ENCODE data around the gene DDIT4L. TPM values are rescaled to one million over a fixed set of nuclear protein-coding genes. Genes with fewer than 3 reads are reported as not detected.
"Not testable (repeated sequence)": the region's sequence is repeated elsewhere in the genome, so short reads cannot be mapped to it uniquely, and the experiment has no call there.

DDIT4L gene
- total and polyA plus RNA-seq, 2 experiments from 2014 or later: 2.3 to 3.7 TPM

DNA sequence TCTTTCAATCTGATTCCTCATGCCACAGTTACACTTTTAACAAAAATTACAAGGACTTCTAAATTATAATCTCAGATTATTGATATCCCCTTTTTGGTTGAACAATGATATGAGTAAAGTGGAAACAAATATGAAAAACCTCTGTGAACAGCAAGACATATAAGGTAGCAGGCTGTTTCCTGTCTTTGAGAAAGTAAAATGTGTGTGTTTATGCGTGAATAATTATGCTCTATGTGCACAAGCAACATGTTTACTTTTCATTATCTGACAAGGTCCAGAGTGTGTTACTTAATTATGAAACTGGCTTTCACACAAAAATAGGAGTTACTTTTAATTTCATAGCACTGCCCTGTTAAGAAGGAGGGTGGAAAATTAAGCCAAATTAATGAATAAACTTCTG is 43.1 kb downstream of the DDIT4L start:
- H3K36me3 ChIP-seq (ENCODE audit: low read depth): no peaks in the 10 kb centered on the region
- no peaks in the 10 kb centered on the region for H3K79me2 ChIP-seq (ENCODE audit: insufficient read depth)
- H3K9me2 ChIP-seq (ENCODE audit: insufficient read depth): no peaks in the 10 kb centered on the region
- no peak overlapping the region for H3K4me3 ChIP-seq
- H2AFZ ChIP-seq: no peak overlapping the region
- in situ Hi-C loops (cut with MboI): no loop called here
- H4K20me1 ChIP-seq (ENCODE audit: insufficient read depth): no peaks in the 10 kb centered on the region
- no peaks in the 10 kb centered on the region for H3K9me3 ChIP-seq (ENCODE audit: low read depth)
- H3F3A ChIP-seq (ENCODE audit: insufficient read depth): no peaks in the 10 kb centered on the region
- no peaks in the 10 kb centered on the region for H3K27me3 ChIP-seq (replicated peaks; ENCODE audit: insufficient read depth)
- H3K27ac ChIP-seq: no peak overlapping the region
- no peak overlapping the region for H3K4me2 ChIP-seq (ENCODE audit: unreplicated experiment)
- 95 to 98% methylated on average over 1 of the region's 1 CpG for WGBS, 2 experiments (ENCODE audit: low coverage in 1 of 2, low lambda C conversion rate in 2 of 2, missing lambda C conversion rate in 2 of 2)
- H3K4me1 ChIP-seq (ENCODE audit: insufficient read depth): no peaks in the 10 kb centered on the region
- DNase-seq: no peak
- no peak overlapping the region for H3K9ac ChIP-seq
- TF ChIP-seq EZH2phosphoT487 (IDR thresholded peaks at IDR 0.05; ENCODE audit: insufficient read depth, low read depth) (no peak), EZH2 (IDR thresholded peaks at IDR 0.05; ENCODE audit: insufficient read depth, poor library complexity, severe bottlenecking) (no peak)

DNA sequence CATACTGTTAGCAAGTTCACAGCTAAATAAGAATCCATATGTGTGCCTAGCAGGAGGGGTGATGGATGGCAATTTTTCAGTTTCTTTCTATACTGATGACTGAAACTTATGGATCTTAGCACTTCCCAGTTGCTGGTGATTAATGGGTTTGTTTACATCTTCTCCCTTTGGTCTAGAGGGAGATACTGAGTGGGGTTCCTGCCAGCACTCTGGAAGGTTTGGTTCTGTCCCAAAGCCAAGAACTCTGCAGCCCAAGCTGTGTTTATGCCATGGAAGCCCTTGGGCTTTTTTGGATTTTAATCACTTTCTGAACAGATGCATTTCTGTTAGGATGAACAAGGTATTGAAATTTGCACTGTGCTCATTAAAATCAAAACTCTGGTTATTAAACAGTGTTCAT is 43.5 kb downstream of the DDIT4L start:
- H3K79me2 ChIP-seq (ENCODE audit: insufficient read depth): no peaks in the 10 kb centered on the region
- H3K4me1 ChIP-seq (ENCODE audit: insufficient read depth): no peaks in the 10 kb centered on the region
- no peak overlapping the region for H3K4me3 ChIP-seq
- H3K9me2 ChIP-seq (ENCODE audit: insufficient read depth): no peaks in the 10 kb centered on the region
- no peak overlapping the region for H3K27ac ChIP-seq
- H3K9ac ChIP-seq: no peak overlapping the region
- H4K20me1 ChIP-seq (ENCODE audit: insufficient read depth): no peaks in the 10 kb centered on the region
- H3K27me3 ChIP-seq (replicated peaks; ENCODE audit: insufficient read depth): no peaks in the 10 kb centered on the region
- in situ Hi-C loops (cut with MboI): no loop called here
- TF ChIP-seq EZH2phosphoT487 (IDR thresholded peaks at IDR 0.05; ENCODE audit: insufficient read depth, low read depth): no peak
- TF ChIP-seq EZH2 (IDR thresholded peaks at IDR 0.05; ENCODE audit: insufficient read depth, poor library complexity, severe bottlenecking): no peak
- no peak overlapping the region for H3K4me2 ChIP-seq (ENCODE audit: unreplicated experiment)
- DNase-seq: no peak
- H2AFZ ChIP-seq: no peak overlapping the region
- no peaks in the 10 kb centered on the region for H3K36me3 ChIP-seq (ENCODE audit: low read depth)
- H3F3A ChIP-seq (ENCODE audit: insufficient read depth): no peaks in the 10 kb centered on the region
- no peaks in the 10 kb centered on the region for H3K9me3 ChIP-seq (ENCODE audit: low read depth)

DNA sequence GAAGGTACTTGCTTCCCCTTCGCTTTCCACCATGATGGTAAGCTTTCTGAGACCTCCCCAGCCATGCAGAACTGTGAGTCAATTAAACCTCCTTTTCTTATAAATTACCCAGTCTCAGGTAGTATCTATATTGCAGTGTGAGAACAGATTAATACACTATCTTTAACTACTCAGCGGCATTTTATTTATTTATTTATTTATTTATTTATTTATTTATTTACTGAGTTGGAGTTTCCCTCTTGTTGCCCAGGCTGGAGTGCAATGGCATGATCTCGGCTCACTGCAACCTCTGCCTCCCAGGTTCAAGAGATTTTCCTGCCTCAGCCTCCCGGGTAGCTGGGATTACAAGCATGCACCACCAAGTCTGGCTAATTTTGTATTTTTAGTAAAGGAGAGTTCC is 52.9 kb downstream of the DDIT4L start:
- H3K27ac ChIP-seq; H3K9ac ChIP-seq; H3K4me3 ChIP-seq; H2AFZ ChIP-seq; H3K79me2 ChIP-seq (ENCODE audit: insufficient read depth); H3K4me1 ChIP-seq (ENCODE audit: insufficient read depth); H3K27me3 ChIP-seq (replicated peaks; ENCODE audit: insufficient read depth); H3K4me2 ChIP-seq (ENCODE audit: unreplicated experiment); DNase-seq; H3K9me3 ChIP-seq (ENCODE audit: low read depth); H3K36me3 ChIP-seq (ENCODE audit: low read depth); H3F3A ChIP-seq (ENCODE audit: insufficient read depth); H4K20me1 ChIP-seq (ENCODE audit: insufficient read depth); in situ Hi-C loops (cut with MboI); H3K9me2 ChIP-seq (ENCODE audit: insufficient read depth): not testable (repeated sequence)
- WGBS, 2 experiments (ENCODE audit: low coverage in 1 of 2, low lambda C conversion rate in 2 of 2, missing lambda C conversion rate in 2 of 2): 79 to 96% methylated on average over 4 of the region's 4 CpGs

Other genes with a start within 250 kb of the DDIT4L start
- gene DNAJB14, start 243.8 kb downstream of the DDIT4L start, total RNA-seq (2014; rRNA removed; shearing (Covaris generic)): 30.4 and 43.8 TPM in 2 replicates
- 44.7 and 47.4 TPM in 2 replicates for gene DNAJB14, start 243.8 kb downstream of the DDIT4L start, polyA plus RNA-seq (2016; fragmentation: Nextera tagmentation; extraction: Ambion mirVana)
- gene H2AZ1, start 240.2 kb downstream of the DDIT4L start, total RNA-seq (2014; rRNA removed; shearing (Covaris generic)): 189 and 327 TPM in 2 replicates
- 454 and 468 TPM in 2 replicates for gene H2AZ1, start 240.2 kb downstream of the DDIT4L start, polyA plus RNA-seq (2016; fragmentation: Nextera tagmentation; extraction: Ambion mirVana)